ENCODE measurements around the gene PGAP1. TPM values are rescaled to one million over a fixed set of nuclear protein-coding genes. Genes with fewer than 3 reads are reported as not detected.

The PGAP1 gene
- total RNA-seq, 1 donor from 2014 or later: 22.8 TPM

DNA sequence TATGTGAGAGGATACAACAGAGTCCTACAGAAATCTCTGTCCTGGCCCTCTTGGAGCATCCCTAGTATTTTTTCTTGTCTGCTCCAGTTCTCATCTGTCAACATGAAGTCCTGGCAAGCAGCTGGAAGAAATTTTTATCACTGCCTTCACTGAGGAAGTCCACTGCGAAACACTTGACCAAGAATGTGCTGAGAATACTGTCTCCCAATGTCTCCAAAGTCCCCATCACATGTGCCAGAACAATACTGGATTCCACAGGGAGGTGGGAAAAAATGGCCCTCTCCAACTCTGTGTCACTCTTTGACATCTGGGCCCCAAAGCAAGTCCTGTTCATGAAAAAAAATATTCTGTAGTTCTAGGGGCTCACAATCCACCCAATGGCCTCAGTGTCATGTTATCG, 32.8 kb upstream of the PGAP1 start:
- H3K27me3 ChIP-seq (ENCODE audit: insufficient read depth, low read length): no peaks in the 10 kb centered on the region
- H3K36me3 Mint-ChIP-seq (ENCODE audit: low read depth, unreplicated experiment): no peaks in the 10 kb centered on the region
- H3K9me3 Mint-ChIP-seq (ENCODE audit: unreplicated experiment): no peaks in the 10 kb centered on the region
- no peak overlapping the region for H3K4me3 ChIP-seq (ENCODE audit: insufficient read depth, low read depth, low read length)
- H3K36me3 ChIP-seq (ENCODE audit: insufficient read depth, low read length): no peaks in the 10 kb centered on the region
- no peaks in the 10 kb centered on the region for H3K9me3 ChIP-seq (ENCODE audit: insufficient read depth, low read depth, low read length)
- H3K4me1 ChIP-seq (ENCODE audit: insufficient read depth, low read length): no peaks in the 10 kb centered on the region
- H3K4me3 Mint-ChIP-seq (ENCODE audit: unreplicated experiment): no peak overlapping the region
- no peak for TF ChIP-seq EZH2 (IDR thresholded peaks at IDR 0.05; ENCODE audit: insufficient read depth, low read length)
- TF ChIP-seq, protein P1, sequence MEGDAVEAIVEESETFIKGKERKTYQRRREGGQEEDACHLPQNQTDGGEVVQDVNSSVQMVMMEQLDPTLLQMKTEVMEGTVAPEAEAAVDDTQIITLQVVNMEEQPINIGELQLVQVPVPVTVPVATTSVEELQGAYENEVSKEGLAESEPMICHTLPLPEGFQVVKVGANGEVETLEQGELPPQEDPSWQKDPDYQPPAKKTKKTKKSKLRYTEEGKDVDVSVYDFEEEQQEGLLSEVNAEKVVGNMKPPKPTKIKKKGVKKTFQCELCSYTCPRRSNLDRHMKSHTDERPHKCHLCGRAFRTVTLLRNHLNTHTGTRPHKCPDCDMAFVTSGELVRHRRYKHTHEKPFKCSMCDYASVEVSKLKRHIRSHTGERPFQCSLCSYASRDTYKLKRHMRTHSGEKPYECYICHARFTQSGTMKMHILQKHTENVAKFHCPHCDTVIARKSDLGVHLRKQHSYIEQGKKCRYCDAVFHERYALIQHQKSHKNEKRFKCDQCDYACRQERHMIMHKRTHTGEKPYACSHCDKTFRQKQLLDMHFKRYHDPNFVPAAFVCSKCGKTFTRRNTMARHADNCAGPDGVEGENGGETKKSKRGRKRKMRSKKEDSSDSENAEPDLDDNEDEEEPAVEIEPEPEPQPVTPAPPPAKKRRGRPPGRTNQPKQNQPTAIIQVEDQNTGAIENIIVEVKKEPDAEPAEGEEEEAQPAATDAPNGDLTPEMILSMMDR (IDR thresholded peaks at IDR 0.05; ENCODE audit: insufficient read depth, low read depth, low read length): no peak
- DNase-seq (ENCODE audit: low read depth) (no peak), FAIRE-seq (no peak)
- H2AFZ ChIP-seq (ENCODE audit: low read depth, low read length): no peak overlapping the region
- H3K79me2 ChIP-seq (ENCODE audit: insufficient read depth, low read length): no peaks in the 10 kb centered on the region
- H3K27ac ChIP-seq (ENCODE audit: low read depth, low read length): no peak overlapping the region
- H3K27ac Mint-ChIP-seq (ENCODE audit: unreplicated experiment): no peak overlapping the region
- H3K27me3 Mint-ChIP-seq (ENCODE audit: low read depth, unreplicated experiment): no peaks in the 10 kb centered on the region
- no peak overlapping the region for H3K9ac ChIP-seq (ENCODE audit: low read length)
- H3K4me1 Mint-ChIP-seq (ENCODE audit: low read depth, unreplicated experiment): no peaks in the 10 kb centered on the region
- H3K4me2 ChIP-seq (ENCODE audit: low read length): no peak overlapping the region
- H4K20me1 ChIP-seq (ENCODE audit: insufficient read depth, low read length): no peaks in the 10 kb centered on the region

DNA sequence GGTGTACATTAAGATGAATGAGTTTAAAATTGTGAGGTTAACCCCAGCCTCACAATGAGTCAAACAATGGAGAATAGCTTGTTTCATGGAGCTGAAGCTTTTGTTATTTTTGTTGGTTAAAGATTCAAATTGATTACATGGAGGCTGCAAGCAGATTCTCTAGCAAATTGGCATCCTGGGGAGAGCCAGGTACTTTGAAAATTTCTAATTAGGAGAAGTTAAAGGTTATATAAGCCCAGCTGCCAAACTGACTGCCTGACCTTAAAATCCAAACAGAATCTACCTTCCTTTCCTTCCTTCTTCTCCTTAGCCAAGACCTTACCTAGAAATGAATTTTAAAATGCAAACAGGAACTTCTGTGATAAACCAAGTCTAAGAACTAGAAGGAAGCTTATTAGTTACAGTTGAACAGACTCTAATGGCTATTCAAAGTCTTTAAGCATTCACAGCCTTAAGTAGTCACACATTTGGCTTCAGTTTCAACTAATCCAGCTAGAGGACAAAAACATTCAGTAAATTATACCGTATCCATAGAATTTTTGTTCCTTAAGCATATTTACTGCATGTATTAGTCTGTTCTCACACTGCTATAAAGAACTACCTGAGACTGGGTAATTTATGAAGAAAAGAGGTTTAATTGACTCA, 31.5 kb upstream of the PGAP1 start:
- Mint-ChIP-seq H3K4me1 (ENCODE audit: low read depth, unreplicated experiment) (no peaks in the 10 kb centered on the region), H3K27me3 (ENCODE audit: low read depth, unreplicated experiment) (no peaks in the 10 kb centered on the region), H3K4me3 (ENCODE audit: unreplicated experiment) (no peak overlapping the region), H3K27ac (ENCODE audit: unreplicated experiment) (no peak overlapping the region), H3K36me3 (ENCODE audit: low read depth, unreplicated experiment) (no peaks in the 10 kb centered on the region), H3K9me3 (ENCODE audit: unreplicated experiment) (no peaks in the 10 kb centered on the region)
- H4K20me1 ChIP-seq (ENCODE audit: insufficient read depth, low read length): no peaks in the 10 kb centered on the region
- H3K79me2 ChIP-seq (ENCODE audit: insufficient read depth, low read length): no peaks in the 10 kb centered on the region
- H3K4me1 ChIP-seq (ENCODE audit: insufficient read depth, low read length): no peaks in the 10 kb centered on the region
- FAIRE-seq (no peak), DNase-seq (ENCODE audit: low read depth) (no peak)
- H3K4me2 ChIP-seq (ENCODE audit: low read length): no peak overlapping the region
- H3K9ac ChIP-seq (ENCODE audit: low read length): no peak overlapping the region
- no peak overlapping the region for H3K4me3 ChIP-seq (ENCODE audit: insufficient read depth, low read depth, low read length)
- no peak overlapping the region for H3K27ac ChIP-seq (ENCODE audit: low read depth, low read length)
- H3K36me3 ChIP-seq (ENCODE audit: insufficient read depth, low read length): no peaks in the 10 kb centered on the region
- TF ChIP-seq, protein P1 (IDR thresholded peaks at IDR 0.05; ENCODE audit: insufficient read depth, low read depth, low read length): no peak
- no peak for TF ChIP-seq EZH2 (IDR thresholded peaks at IDR 0.05; ENCODE audit: insufficient read depth, low read length)
- H3K27me3 ChIP-seq (ENCODE audit: insufficient read depth, low read length): no peaks in the 10 kb centered on the region
- H2AFZ ChIP-seq (ENCODE audit: low read depth, low read length): no peak overlapping the region
- H3K9me3 ChIP-seq (ENCODE audit: insufficient read depth, low read depth, low read length): no peaks in the 10 kb centered on the region

DNA sequence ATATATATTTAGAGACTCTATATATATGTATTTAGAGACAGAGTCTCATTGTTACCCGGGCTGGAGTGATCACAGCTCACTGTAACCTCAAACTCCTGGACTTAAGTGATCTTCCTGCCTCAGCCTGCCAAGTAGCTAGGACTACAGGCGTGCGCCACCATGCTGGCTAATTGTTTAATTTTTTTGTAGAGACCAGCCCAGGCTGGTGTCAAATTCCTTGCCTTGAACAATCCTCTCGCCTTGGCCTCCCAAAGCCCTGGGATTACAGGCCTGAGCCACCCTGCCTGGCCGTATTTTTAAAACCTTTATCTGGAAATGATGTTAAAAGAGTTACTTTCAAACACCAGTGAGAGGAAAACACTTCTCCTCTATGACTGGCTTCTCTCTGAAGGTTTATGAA, 30.9 kb upstream of the PGAP1 start:
- Mint-ChIP-seq H3K27ac (ENCODE audit: unreplicated experiment) (no peak overlapping the region), H3K27me3 (ENCODE audit: low read depth, unreplicated experiment) (no peaks in the 10 kb centered on the region), H3K4me1 (ENCODE audit: low read depth, unreplicated experiment) (no peaks in the 10 kb centered on the region), H3K4me3 (ENCODE audit: unreplicated experiment) (no peak overlapping the region), H3K9me3 (ENCODE audit: unreplicated experiment) (no peaks in the 10 kb centered on the region), H3K36me3 (ENCODE audit: low read depth, unreplicated experiment) (no peaks in the 10 kb centered on the region)
- no peak overlapping the region for H2AFZ ChIP-seq (ENCODE audit: low read depth, low read length)
- H4K20me1 ChIP-seq (ENCODE audit: insufficient read depth, low read length): no peaks in the 10 kb centered on the region
- no peak for DNase-seq (ENCODE audit: low read depth)
- FAIRE-seq: no peak
- no peaks in the 10 kb centered on the region for H3K79me2 ChIP-seq (ENCODE audit: insufficient read depth, low read length)
- no peak overlapping the region for H3K27ac ChIP-seq (ENCODE audit: low read depth, low read length)
- H3K9ac ChIP-seq (ENCODE audit: low read length): no peak overlapping the region
- H3K4me1 ChIP-seq (ENCODE audit: insufficient read depth, low read length): no peaks in the 10 kb centered on the region
- TF ChIP-seq, protein P1 (IDR thresholded peaks at IDR 0.05; ENCODE audit: insufficient read depth, low read depth, low read length): no peak
- TF ChIP-seq EZH2 (IDR thresholded peaks at IDR 0.05; ENCODE audit: insufficient read depth, low read length): no peak
- H3K4me3 ChIP-seq (ENCODE audit: insufficient read depth, low read depth, low read length): no peak overlapping the region
- H3K4me2 ChIP-seq (ENCODE audit: low read length): no peak overlapping the region
- no peaks in the 10 kb centered on the region for H3K36me3 ChIP-seq (ENCODE audit: insufficient read depth, low read length)
- no peaks in the 10 kb centered on the region for H3K9me3 ChIP-seq (ENCODE audit: insufficient read depth, low read depth, low read length)
- H3K27me3 ChIP-seq (ENCODE audit: insufficient read depth, low read length): no peaks in the 10 kb centered on the region
